ENCODE data around the gene GFRAL.

GFRAL gene

GRCh38 chr6:55449225-55449624 lies 122.0 kb downstream of the GFRAL start:
- Histone ChIP-seq H3K9me3 (ENCODE audit: control insufficient read depth, insufficient read depth, low read length) (no peaks in the 10 kb centered on the region), H3K4me1 (ENCODE audit: insufficient read depth, low read length) (no peaks in the 10 kb centered on the region), H3K36me3 (ENCODE audit: insufficient read depth, low read length) (no peaks in the 10 kb centered on the region), H3K9ac (ENCODE audit: low read depth, low read length) (no peak overlapping the region)

GRCh38 chr6:55450005-55450404 lies 122.7 kb downstream of the GFRAL start:
- H3K9me3 ChIP-seq (ENCODE audit: control insufficient read depth, insufficient read depth, low read length), result no peaks in the 10 kb centered on the region
- H3K4me1 ChIP-seq (ENCODE audit: insufficient read depth, low read length), result no peaks in the 10 kb centered on the region
- no peaks in the 10 kb centered on the region for H3K36me3 ChIP-seq (ENCODE audit: insufficient read depth, low read length)
- H3K9ac ChIP-seq (ENCODE audit: low read depth, low read length), result no peak overlapping the region

All from ES-I3 (cell line).